ENCODE results near the gene VPS36.
A peak's percentile ranks its signal among the peaks of the same experiment; 100 is the strongest.
"Not testable (repeated sequence)": the region's sequence is repeated elsewhere in the genome, so short reads cannot be mapped to it uniquely, and the experiment has no call there.

VPS36 gene

GRCh38 chr13:52450012-52450792 lies at the start of gene VPS36:
VPS36 (minus strand) TSS chr13:52450634; CDS start chr13:52450594, 40 bp downstream.
- DNase-seq = peak; percentile 99

GRCh38 chr13:52497979-52498378 lies 47.5 kb upstream of the VPS36 start:
- not testable (repeated sequence) for DNase-seq

GRCh38 chr13:52494241-52494640 lies 43.8 kb upstream of the VPS36 start:
- not testable (repeated sequence) for DNase-seq

- DNase-seq = not testable (repeated sequence)
Observed at GRCh38 chr13:52491015-52491414, 40.6 kb upstream of the VPS36 start.

- not testable (repeated sequence) for DNase-seq
Observed at GRCh38 chr13:52488763-52489162, 38.3 kb upstream of the VPS36 start.

- DNase-seq = not testable (repeated sequence)
Observed at GRCh38 chr13:52487078-52487477, 36.6 kb upstream of the VPS36 start.

GRCh38 chr13:52480677-52481428 lies 30.4 kb upstream of the VPS36 start:
- DNase-seq = not testable (repeated sequence)

GRCh38 chr13:52468487-52468886 lies 18.1 kb upstream of the VPS36 start:
- DNase-seq = not testable (repeated sequence)

- no peak for DNase-seq
Observed at GRCh38 chr13:52463526-52463925, 13.1 kb upstream of the VPS36 start.

GRCh38 chr13:52461265-52461664 lies 10.8 kb upstream of the VPS36 start:
- DNase-seq = no peak

GRCh38 chr13:52459668-52460067 lies 9.2 kb upstream of the VPS36 start:
- DNase-seq = no peak

GRCh38 chr13:52455677-52456041 lies 5.2 kb upstream of the VPS36 start:
- DNase-seq = peak; percentile 93

GRCh38 chr13:52454820-52455676 lies 4.6 kb upstream of the VPS36 start, which contains the start of gene CKAP2:
CKAP2 (plus strand) TSS chr13:52455478; CDS start chr13:52455557, 79 bp downstream.
- peak; percentile 97 for DNase-seq

GRCh38 chr13:52454459-52454819 lies 4.0 kb upstream of the VPS36 start:
- peak; percentile 68 for DNase-seq

- DNase-seq = no peak
Observed at GRCh38 chr13:52452470-52452869, 2.0 kb upstream of the VPS36 start.

- no peak for DNase-seq
Observed at GRCh38 chr13:52451135-52451804, 836 bp upstream of the VPS36 start.

- no peak for DNase-seq
Observed at GRCh38 chr13:52450793-52451116, 321 bp upstream of the VPS36 start.

- DNase-seq = no peak
Observed at GRCh38 chr13:52449331-52450011, 963 bp downstream of the VPS36 start.

GRCh38 chr13:52447815-52448552 lies 2.5 kb downstream of the VPS36 start:
- DNase-seq = no peak

- no peak for DNase-seq
Observed at GRCh38 chr13:52447354-52447753, 3.1 kb downstream of the VPS36 start.

GRCh38 chr13:52446265-52446664 lies 4.2 kb downstream of the VPS36 start:
- DNase-seq = no peak
